Loucy (cell line): ENCODE data around the gene GHSR.
"Not testable (repeated sequence)": the region's sequence is repeated elsewhere in the genome, so short reads cannot be mapped to it uniquely, and the experiment has no call there.

Experiments used
- H2AFZ ChIP-seq: fragments of 200-600 bp; sonication (generic); 2 replicates; pipeline ENCODE4 v1.6.0; 2016; ENCODE audit warnings: antibody characterized with exemption, mild to moderate bottlenecking, low read length, moderate library complexity
- H3F3A ChIP-seq: fragments of 200-600 bp; 2 replicates; pipeline ENCODE4 v1.6.0; 2016; ENCODE audit warnings: antibody characterized with exemption, low read depth, mild to moderate bottlenecking
- H3K27me3 ChIP-seq: fragments of 200-600 bp; sonication (generic); 2 replicates; pipeline ENCODE4 v1.6.1; 2014; ENCODE audit warnings: low read length, mild to moderate bottlenecking; ENCODE audit not compliant: insufficient read depth, poor library complexity, severe bottlenecking
- H3K36me3 ChIP-seq: fragments of 200-600 bp; sonication (generic); 2 replicates; pipeline ENCODE4 v1.6.1; 2016; ENCODE audit warnings: low read length; ENCODE audit not compliant: insufficient read depth
- H3K4me1 ChIP-seq: fragments of 200-600 bp; sonication (generic); 2 replicates; pipeline ENCODE4 v1.5.1; 2014; ENCODE audit warnings: low read length, mild to moderate bottlenecking; ENCODE audit not compliant: insufficient read depth, poor library complexity, severe bottlenecking
- H3K4me2 ChIP-seq: fragments of 200-600 bp; sonication (generic); 2 replicates; pipeline ENCODE4 v1.6.0; 2014; ENCODE audit warnings: antibody characterized with exemption, low read length, low read depth, mild to moderate bottlenecking; ENCODE audit not compliant: poor library complexity, severe bottlenecking
- H3K4me3 ChIP-seq: fragments of 200-600 bp; sonication (generic); 2 replicates; pipeline ENCODE4 v1.5.1; 2014; ENCODE audit warnings: low read length, mild to moderate bottlenecking, mixed read lengths; ENCODE audit not compliant: poor library complexity, severe bottlenecking
- H3K79me2 ChIP-seq: fragments of 200-600 bp; sonication (generic); 2 replicates; pipeline ENCODE4 v1.6.1; 2014; ENCODE audit warnings: low read length; ENCODE audit not compliant: insufficient read depth
- H3K9ac ChIP-seq: fragments of 200-600 bp; sonication (generic); 2 replicates; pipeline ENCODE4 v1.6.0; 2014; ENCODE audit warnings: mild to moderate bottlenecking, low read depth, low read length, moderate library complexity; ENCODE audit not compliant: poor library complexity, severe bottlenecking
- H3K9me2 ChIP-seq: fragments of 200-600 bp; sonication (generic); replicated peaks from 2 replicates; pipeline ENCODE4 v1.6.1; 2016; ENCODE audit warnings: low read depth, low read length, mixed read lengths
- H3K9me3 ChIP-seq: fragments of 200-600 bp; sonication (generic); 2 replicates; pipeline ENCODE4 v1.6.1; 2014; ENCODE audit warnings: mild to moderate bottlenecking, antibody characterized with exemption, low read length, low read depth; ENCODE audit not compliant: insufficient read depth
- H4K20me1 ChIP-seq: fragments of 200-600 bp; sonication (generic); 2 replicates; pipeline ENCODE4 v1.6.0; 2014; ENCODE audit warnings: antibody characterized with exemption, low read length, mild to moderate bottlenecking; ENCODE audit not compliant: insufficient read depth, poor library complexity, severe bottlenecking
- CTCF ChIP-seq: fragments of 200-600 bp; sonication (generic); conservative IDR thresholded peaks from 2 replicates; pipeline ENCODE4 v1.5.1; 2014; ENCODE audit warnings: mild to moderate bottlenecking, antibody characterized with exemption, low read length
- EZH2phosphoT487 ChIP-seq: fragments of 200-600 bp; IDR thresholded peaks from 2 replicates; pipeline ENCODE4 v1.6.1; 2018; ENCODE audit warnings: antibody characterized with exemption, mild to moderate bottlenecking, moderate library complexity, borderline replicate concordance

GHSR gene

GRCh38 chr3:172447611-172448579 lies at the start of gene GHSR:
Gene GHSR, minus strand, starts transcription at chr3:172448456. Its CDS starts 43 bp downstream, at chr3:172448413.
- Histone ChIP-seq H2AFZ (no peak within 1 kb of the TSS), H3K4me3 (no peak within 1 kb of the TSS)
- TF ChIP-seq CTCF, result no peak
- no peak for TF ChIP-seq EZH2phosphoT487

GRCh38 chr3:172490198-172490669 lies 42.0 kb upstream of the GHSR start:
- peak overlapping the region; percentile 35; the same call in 1 of the 2 replicates for H2AFZ ChIP-seq
- not testable (repeated sequence) for H3K4me3 ChIP-seq, H3K9ac ChIP-seq, H3K4me2 ChIP-seq, H3K9me2 ChIP-seq, H3K4me1 ChIP-seq, H3F3A ChIP-seq, H3K36me3 ChIP-seq, H3K79me2 ChIP-seq, H3K9me3 ChIP-seq, H3K27me3 ChIP-seq, H4K20me1 ChIP-seq
- peak; percentile 76 for TF ChIP-seq CTCF

More at GRCh38 chr3:172447611-172448579, at the start of gene GHSR:
- no peaks in the 10 kb centered on the region for H3K79me2 ChIP-seq
- no peaks in the 10 kb centered on the region for H3K9me2 ChIP-seq
- no peaks in the 10 kb centered on the region for H3K36me3 ChIP-seq
- H3K4me1 ChIP-seq, result no peaks in the 10 kb centered on the region
- no peaks in the 10 kb centered on the region for H4K20me1 ChIP-seq
- H3F3A ChIP-seq, result no peaks in the 10 kb centered on the region
- H3K4me2 ChIP-seq, result no peak within 1 kb of the TSS
- H3K27me3 ChIP-seq, result no peaks in the 10 kb centered on the region
- no peak within 1 kb of the TSS for H3K9ac ChIP-seq
- no peaks in the 10 kb centered on the region for H3K9me3 ChIP-seq

- Histone ChIP-seq H3K4me1 (no peaks in the 10 kb centered on the region), H4K20me1 (no peaks in the 10 kb centered on the region), H3K4me2 (no peak overlapping the region), H3K27me3 (no peaks in the 10 kb centered on the region), H3K36me3 (no peaks in the 10 kb centered on the region), H3K4me3 (no peak overlapping the region), H3K9me2 (no peaks in the 10 kb centered on the region), H3F3A (no peaks in the 10 kb centered on the region), H3K79me2 (no peaks in the 10 kb centered on the region), H2AFZ (peak overlapping the region; percentile 94), H3K9ac (no peak overlapping the region), H3K9me3 (no peaks in the 10 kb centered on the region)
- TF ChIP-seq EZH2phosphoT487 (no peak), CTCF (no peak)
These were observed 29.9 kb upstream of the GHSR start for GRCh38 chr3:172478116-172478515.
